Duodenal mucosa (tissue), 2 donors: ENCODE measurements around the gene IP6K3.

Experiments used
- H3K27ac ChIP-seq: one replicate; pipeline ENCODE4 v1.7.0; 2013; ENCODE audit warnings: low read depth, low read length
- H3K27me3 ChIP-seq, 2 donors: one replicate each; pipeline ENCODE4 v1.7.0; 2013; ENCODE audit warnings: low read length in 2 of 2, control low read depth in 1 of 2; ENCODE audit not compliant: insufficient read depth in 2 of 2, control insufficient read depth in 1 of 2
- H3K36me3 ChIP-seq, 2 donors: one replicate each; pipeline ENCODE4 v1.7.0; 2013; ENCODE audit warnings: low read length in 2 of 2, control low read depth in 1 of 2; ENCODE audit not compliant: insufficient read depth in 2 of 2, control insufficient read depth in 1 of 2
- H3K4me1 ChIP-seq, 2 donors: one replicate each; pipeline ENCODE4 v1.7.0; 2013; ENCODE audit warnings: low read length in 2 of 2, control low read depth in 1 of 2; ENCODE audit not compliant: insufficient read depth in 2 of 2, control insufficient read depth in 1 of 2
- H3K4me3 ChIP-seq, 2 donors: one replicate each; pipeline ENCODE4 v1.7.0; 2013; ENCODE audit warnings: low read length in 2 of 2, low read depth in 1 of 2
- H3K9ac ChIP-seq, 2 donors: one replicate each; pipeline ENCODE4 v1.7.0; 2013; ENCODE audit warnings: low read length in 2 of 2, low read depth in 1 of 2
- H3K9me3 ChIP-seq, 2 donors: one replicate each; pipeline ENCODE4 v1.7.0; 2013; ENCODE audit warnings: low read length in 2 of 2, control low read depth in 1 of 2; ENCODE audit not compliant: control insufficient read depth in 1 of 2

Gene IP6K3

DNA sequence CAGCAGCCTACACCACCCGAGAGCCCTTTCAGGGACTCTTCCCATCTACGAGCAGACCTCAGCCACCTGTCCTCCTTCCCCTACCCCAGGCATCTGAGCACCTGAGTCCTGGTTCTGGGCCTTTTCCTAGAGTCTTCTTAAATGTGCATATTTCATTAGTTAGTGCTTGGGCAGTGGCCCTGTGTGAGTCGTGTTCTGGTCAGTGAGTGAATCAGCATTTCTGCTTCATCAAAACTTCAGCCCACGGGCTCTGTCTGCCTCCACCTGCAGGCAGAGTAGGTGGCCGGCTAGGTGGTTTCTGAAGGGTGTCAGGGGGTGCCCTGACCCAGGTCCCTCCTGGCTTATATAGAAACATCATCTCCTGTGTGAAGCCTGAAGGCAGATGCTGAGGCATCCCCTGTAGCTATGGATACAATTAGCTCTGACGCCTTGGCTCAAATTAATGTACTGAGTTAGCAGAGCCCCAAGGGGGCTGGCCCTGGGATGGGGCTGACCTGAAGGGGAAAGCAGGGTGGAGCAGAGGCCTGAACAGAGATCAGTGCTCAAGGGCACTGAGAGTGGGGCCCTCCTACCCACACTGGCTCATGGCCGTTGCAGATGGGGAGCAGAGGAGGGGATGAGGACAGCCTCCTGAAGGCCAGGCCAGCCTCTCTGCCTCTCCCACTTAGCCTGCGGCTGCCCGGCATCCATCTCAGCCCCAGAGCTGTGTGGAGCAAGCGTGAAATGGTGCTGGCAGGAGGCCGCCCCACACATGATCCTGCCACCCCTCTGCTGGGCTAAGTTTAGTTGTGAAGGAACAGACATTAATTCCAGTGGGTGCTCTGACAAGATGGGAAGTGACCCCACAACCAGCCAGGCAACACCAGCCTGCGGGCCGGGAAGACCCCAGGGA, 13.6 kb downstream of the IP6K3 start:
- no peak overlapping the region for H3K27ac ChIP-seq

GRCh38 chr6:33732385-33732784, 14.3 kb downstream of the IP6K3 start:
- Histone ChIP-seq H3K9ac (no peak overlapping the region), H3K9me3 (no peaks in the 10 kb centered on the region), H3K27me3 (no peaks in the 10 kb centered on the region), H3K4me3 (no peak overlapping the region), H3K27ac (no peak overlapping the region), H3K4me1 (no peaks in the 10 kb centered on the region), H3K36me3 (no peaks in the 10 kb centered on the region)

More for the DNA sequence above, 13.6 kb downstream of the IP6K3 start:
- H3K9ac ChIP-seq = no peak overlapping the region
- no peak overlapping the region for H3K4me3 ChIP-seq
- H3K9me3 ChIP-seq = no peaks in the 10 kb centered on the region
- no peaks in the 10 kb centered on the region for H3K4me1 ChIP-seq
- H3K36me3 ChIP-seq = no peaks in the 10 kb centered on the region
- no peaks in the 10 kb centered on the region for H3K27me3 ChIP-seq

DNA sequence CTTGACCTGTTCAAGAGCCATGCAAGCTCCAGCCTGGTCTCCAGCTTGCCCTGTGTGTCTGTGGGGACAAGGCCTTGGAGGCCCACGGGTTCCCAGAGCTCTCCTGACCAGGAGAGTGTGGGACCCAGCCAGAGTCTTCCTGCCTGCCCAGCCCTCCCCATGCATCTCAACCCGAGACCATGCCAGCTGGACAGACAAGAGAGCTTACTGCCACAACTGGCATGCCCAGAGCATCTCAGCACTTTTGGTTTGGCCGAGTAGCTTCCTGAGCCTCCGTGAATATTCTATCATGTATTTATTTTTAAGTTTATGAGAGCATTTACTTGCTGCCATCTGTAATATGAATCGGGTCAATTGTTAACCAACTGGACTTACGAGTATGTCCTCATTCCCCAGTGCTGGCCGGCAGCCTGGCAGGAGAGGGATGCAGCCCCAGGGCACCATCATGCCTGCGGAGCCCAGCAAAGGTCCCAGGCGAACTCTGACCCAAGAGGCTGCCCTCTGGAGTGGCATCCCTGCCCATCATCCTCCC, 14.9 kb downstream of the IP6K3 start:
- no peak overlapping the region for H3K27ac ChIP-seq
- no peak overlapping the region for H3K9ac ChIP-seq
- no peaks in the 10 kb centered on the region for H3K4me1 ChIP-seq
- no peak overlapping the region for H3K4me3 ChIP-seq
- H3K36me3 ChIP-seq = no peaks in the 10 kb centered on the region
- no peaks in the 10 kb centered on the region for H3K27me3 ChIP-seq
- no peaks in the 10 kb centered on the region for H3K9me3 ChIP-seq

GRCh38 chr6:33731035-33731434, 15.7 kb downstream of the IP6K3 start:
- H3K27me3 ChIP-seq = no peaks in the 10 kb centered on the region
- H3K36me3 ChIP-seq = no peaks in the 10 kb centered on the region
- H3K9ac ChIP-seq = no peak overlapping the region
- H3K4me1 ChIP-seq = no peaks in the 10 kb centered on the region
- H3K4me3 ChIP-seq = no peak overlapping the region
- no peak overlapping the region for H3K27ac ChIP-seq
- no peaks in the 10 kb centered on the region for H3K9me3 ChIP-seq

- no peak overlapping the region for H3K4me3 ChIP-seq
- H3K9me3 ChIP-seq = no peaks in the 10 kb centered on the region
- H3K9ac ChIP-seq = no peak overlapping the region
- H3K4me1 ChIP-seq = no peaks in the 10 kb centered on the region
- no peaks in the 10 kb centered on the region for H3K36me3 ChIP-seq
- no peak overlapping the region for H3K27ac ChIP-seq
- H3K27me3 ChIP-seq = no peaks in the 10 kb centered on the region
These were observed 16.1 kb downstream of the IP6K3 start for GRCh38 chr6:33730611-33731010.

DNA sequence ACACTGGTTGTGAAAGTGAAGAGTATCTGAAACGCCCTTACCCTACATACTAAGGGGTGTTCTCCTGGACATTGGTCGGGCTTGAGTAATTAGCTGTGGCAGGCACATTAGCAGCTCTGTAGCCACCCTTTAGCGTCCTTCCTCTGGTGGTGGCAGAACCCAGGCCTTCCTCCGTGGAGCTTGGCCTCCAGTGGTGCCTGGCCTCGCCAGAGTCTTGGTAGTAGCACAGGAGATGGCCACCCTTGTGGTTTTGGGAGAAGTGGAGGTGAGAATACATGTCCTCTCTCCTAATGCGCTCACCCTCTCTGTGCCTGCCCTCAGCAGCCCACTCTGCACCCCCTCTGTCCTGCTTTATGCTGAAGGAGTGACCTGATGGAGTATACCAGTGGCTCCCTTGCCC, 17.6 kb downstream of the IP6K3 start:
- Histone ChIP-seq H3K9me3 (no peaks in the 10 kb centered on the region), H3K4me1 (no peaks in the 10 kb centered on the region), H3K9ac (no peak overlapping the region), H3K36me3 (no peaks in the 10 kb centered on the region), H3K4me3 (no peak overlapping the region), H3K27me3 (no peaks in the 10 kb centered on the region), H3K27ac (no peak overlapping the region)

DNA sequence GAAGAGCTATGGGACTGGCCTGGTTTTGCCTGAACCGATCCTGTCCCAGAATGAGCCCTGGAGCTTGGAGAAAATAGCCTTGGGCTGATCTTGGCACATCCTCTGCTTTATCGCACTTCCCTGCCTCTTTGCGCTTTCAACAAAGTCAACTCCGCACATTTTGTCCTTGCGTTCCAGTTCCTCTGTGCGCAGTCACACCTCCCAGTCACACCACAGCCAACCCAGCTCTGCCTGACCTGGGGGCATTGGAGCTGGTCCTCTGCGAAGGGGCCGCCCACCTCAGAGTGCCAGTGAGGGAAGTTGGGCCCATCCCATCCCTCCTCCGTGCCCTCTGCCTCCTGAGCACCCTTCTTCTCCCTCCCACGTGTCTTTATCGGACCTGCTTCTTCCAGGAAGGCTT, 18.3 kb downstream of the IP6K3 start:
- Histone ChIP-seq H3K27me3 (no peaks in the 10 kb centered on the region), H3K4me3 (no peak overlapping the region), H3K9ac (no peak overlapping the region), H3K36me3 (no peaks in the 10 kb centered on the region), H3K9me3 (no peaks in the 10 kb centered on the region), H3K4me1 (no peaks in the 10 kb centered on the region), H3K27ac (no peak overlapping the region)

DNA sequence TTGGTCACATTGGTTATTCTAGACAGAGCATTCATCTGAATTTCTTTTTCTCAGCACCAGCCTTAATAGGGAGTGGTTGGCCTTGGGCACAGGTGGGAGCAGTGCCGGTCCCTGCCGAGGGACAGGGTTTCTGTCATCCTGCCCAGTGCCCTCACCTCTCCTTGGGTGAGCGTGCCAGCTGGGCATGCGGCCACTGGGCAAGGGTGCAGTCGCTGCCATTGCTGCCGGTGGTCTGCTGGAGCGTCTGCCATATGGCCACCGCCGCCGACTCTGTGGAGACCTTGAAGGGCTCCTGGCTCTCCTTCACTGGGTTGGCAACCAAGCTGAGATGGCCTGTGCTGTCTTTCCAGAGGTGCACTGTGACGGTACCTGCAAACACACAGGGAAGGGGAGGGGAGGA, 18.8 kb downstream of the IP6K3 start:
- Histone ChIP-seq H3K9ac (no peak overlapping the region), H3K27me3 (no peaks in the 10 kb centered on the region), H3K4me3 (no peak overlapping the region), H3K4me1 (no peaks in the 10 kb centered on the region), H3K27ac (no peak overlapping the region), H3K36me3 (no peaks in the 10 kb centered on the region), H3K9me3 (no peaks in the 10 kb centered on the region)

GRCh38 chr6:33727126-33727525, 19.6 kb downstream of the IP6K3 start:
- Histone ChIP-seq H3K9ac (no peak overlapping the region), H3K27me3 (no peaks in the 10 kb centered on the region), H3K4me3 (no peak overlapping the region), H3K4me1 (no peaks in the 10 kb centered on the region), H3K27ac (no peak overlapping the region), H3K36me3 (no peaks in the 10 kb centered on the region), H3K9me3 (no peaks in the 10 kb centered on the region)

DNA sequence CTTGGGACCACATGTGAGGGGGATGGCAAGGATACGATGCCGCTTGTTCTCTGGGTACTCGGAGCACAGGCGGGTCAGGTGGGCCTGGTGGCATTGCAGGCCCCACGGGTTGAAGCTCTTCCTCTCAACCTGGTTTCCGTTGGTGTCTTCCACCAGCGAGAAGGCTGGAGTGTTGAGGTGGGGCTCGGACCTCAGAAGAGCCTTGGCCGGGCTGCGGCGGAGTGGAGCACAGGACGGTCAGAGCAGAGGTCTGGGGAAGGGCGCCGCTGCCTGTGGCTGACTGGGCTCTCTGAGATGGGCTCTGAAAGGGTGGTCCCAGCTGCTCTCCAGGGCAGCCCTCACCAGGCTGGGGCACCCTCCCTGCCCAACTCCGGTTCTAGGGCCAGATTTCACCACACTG, 20.0 kb downstream of the IP6K3 start:
- Histone ChIP-seq H3K27ac (no peak overlapping the region), H3K27me3 (no peaks in the 10 kb centered on the region), H3K9me3 (no peaks in the 10 kb centered on the region), H3K4me1 (no peaks in the 10 kb centered on the region), H3K36me3 (no peaks in the 10 kb centered on the region), H3K4me3 (no peak overlapping the region), H3K9ac (no peak overlapping the region)
